SK-N-SH (cell line): ENCODE data around the gene KIF6. TPM values are rescaled to one million over a fixed set of nuclear protein-coding genes. Genes with fewer than 3 reads are reported as not detected.

ENCODE experiments used
- CTCF ChIA-PET: fragments of 300-600, 350-600 bp; formaldehyde crosslinking; extraction: SDS; loops from one replicate; lab custom pipeline; 2021; lab: Yijun Ruan, JAX
- POLR2A ChIA-PET: fragments of 350-600 bp; sonication (Branson Sonifier 250); formaldehyde crosslinking; extraction: SDS; loops from one replicate; lab custom pipeline; 2020; ENCODE audit warnings: antibody characterized with exemption, inconsistent platforms; lab: Yijun Ruan, JAX
- DNase-seq: peaks from one replicate; pipeline ENCODE4 v3.0.0; 2012
- H2AFZ ChIP-seq: fragments of 200-600 bp; sonication (generic); 2 replicates; pipeline ENCODE4 v1.8.1; 2016; ENCODE audit warnings: antibody characterized with exemption, mild to moderate bottlenecking, low read depth
- H3F3A ChIP-seq: fragments of 200-600 bp; sonication (generic); replicated peaks from 2 replicates; pipeline ENCODE3; 2016; ENCODE audit warnings: antibody characterized with exemption, mild to moderate bottlenecking; ENCODE audit not compliant: insufficient read depth
- H3K27ac ChIP-seq, 2 experiments: fragments of 200-500 bp in 1 of 2; fragments of 200-600 bp in 1 of 2; sonication (Bioruptor generic) in 1 of 2; sonication (generic), shearing (Covaris generic) in 1 of 2; 2 replicates each; pipeline versions ENCODE4 v1.5.1 to v1.6.1; 2014 to 2016; ENCODE audit warnings: low read depth in 2 of 2, inconsistent platforms in 1 of 2, low read length in 1 of 2, mild to moderate bottlenecking in 1 of 2, mixed read lengths in 1 of 2
- H3K27me3 ChIP-seq: fragments of 200-600 bp; sonication (generic), shearing (Covaris generic); 2 replicates; pipeline ENCODE4 v1.6.1; 2016; ENCODE audit warnings: mixed run types; ENCODE audit not compliant: insufficient read depth
- H3K36me3 ChIP-seq, 2 experiments: fragments of 200-500 bp in 1 of 2; fragments of 200-600 bp in 1 of 2; sonication (Bioruptor generic) in 1 of 2; sonication (generic) in 1 of 2; replicated peaks in 1 of 2; 2 replicates each; pipeline versions ENCODE3 to v1.5.1; 2014 to 2016; ENCODE audit warnings: low read length in 1 of 2, mild to moderate bottlenecking in 1 of 2; ENCODE audit not compliant: insufficient read depth in 2 of 2, control insufficient read depth in 1 of 2
- H3K4me1 ChIP-seq, 2 experiments: fragments of 200-500 bp in 1 of 2; fragments of 200-600 bp in 1 of 2; sonication (Bioruptor generic) in 1 of 2; sonication (generic), shearing (Covaris generic) in 1 of 2; 2 replicates each; pipeline versions ENCODE4 v1.5.1 to v1.6.1; 2014 to 2016; ENCODE audit warnings: low read depth in 1 of 2, low read length in 1 of 2, mixed run types in 1 of 2; ENCODE audit not compliant: insufficient read depth in 2 of 2, control insufficient read depth in 1 of 2
- H3K4me2 ChIP-seq: fragments of 200-600 bp; sonication (generic), shearing (Covaris generic); 2 replicates; pipeline ENCODE4 v1.6.1; 2017; ENCODE audit warnings: mixed run types
- H3K4me3 ChIP-seq, 2 experiments: fragments of 200-500 bp in 1 of 2; fragments of 200-600 bp in 1 of 2; sonication (Bioruptor generic) in 1 of 2; sonication (generic), shearing (Covaris generic) in 1 of 2; 2 replicates each; pipeline versions ENCODE4 v1.5.1 to v1.8.1; 2014 to 2016; ENCODE audit warnings: low read depth in 2 of 2, inconsistent platforms in 1 of 2, low read length in 1 of 2, mild to moderate bottlenecking in 1 of 2, mixed read lengths in 1 of 2, moderate library complexity in 1 of 2
- H3K79me2 ChIP-seq: fragments of 200-600 bp; sonication (generic); 2 replicates; pipeline ENCODE4 v1.8.1; 2017; ENCODE audit warnings: mild to moderate bottlenecking; ENCODE audit not compliant: insufficient read depth
- H3K9ac ChIP-seq: fragments of 200-600 bp; sonication (generic); 2 replicates; pipeline ENCODE4 v1.6.1; 2017; ENCODE audit warnings: mixed run types
- H3K9me2 ChIP-seq: fragments of 200-600 bp; sonication (generic); 2 replicates; pipeline ENCODE4 v1.6.1; 2017; ENCODE audit warnings: mixed run types
- H3K9me3 ChIP-seq: fragments of 200-600 bp; sonication (generic); 2 replicates; pipeline ENCODE4 v1.6.1; 2017; ENCODE audit warnings: mixed run types, mild to moderate bottlenecking, moderate library complexity
- H4K20me1 ChIP-seq: fragments of 200-600 bp; sonication (generic); 2 replicates; pipeline ENCODE4 v1.6.1; 2017; ENCODE audit warnings: mild to moderate bottlenecking, mixed run types; ENCODE audit not compliant: insufficient read depth
- CHD2 ChIP-seq: fragments of 150-350 bp; IDR thresholded peaks from 2 replicates; pipeline ENCODE4 v1.6.1; 2018; ENCODE audit warnings: low read length; ENCODE audit not compliant: partially characterized antibody
- EZH2phosphoT487 ChIP-seq: fragments of 200-600 bp; sonication (generic); IDR thresholded peaks from 2 replicates; pipeline ENCODE4 v1.6.1; 2017; ENCODE audit warnings: low read depth, mixed run types, mild to moderate bottlenecking, antibody characterized with exemption, moderate library complexity, borderline replicate concordance
- FOXJ3 ChIP-seq: sonication (generic); formaldehyde crosslinking; IDR thresholded peaks from 2 replicates; pipeline ENCODE4 v1.5.1; 2020; ENCODE audit warnings: mild to moderate bottlenecking, missing genetic modification reagents
- FOXM1 ChIP-seq: IDR thresholded peaks from 2 replicates; pipeline ENCODE4 v1.4.0; 2012; ENCODE audit warnings: low read depth, mild to moderate bottlenecking
- GABPA ChIP-seq: IDR thresholded peaks from 2 replicates; pipeline ENCODE4 v1.4.0; 2012; ENCODE audit warnings: low read depth, mild to moderate bottlenecking
- MEF2A ChIP-seq: IDR thresholded peaks from 2 replicates; pipeline ENCODE4 v1.4.0; 2012; ENCODE audit warnings: low read depth, borderline replicate concordance
- MXI1 ChIP-seq: IDR thresholded peaks from 2 replicates; pipeline ENCODE4 v1.6.1; 2012; ENCODE audit warnings: mild to moderate bottlenecking, low read depth, low read length, improper control_type of control experiment
- NFIC ChIP-seq: IDR thresholded peaks from 2 replicates; pipeline ENCODE4 v1.4.0; 2012; ENCODE audit warnings: borderline replicate concordance
- NRF1 ChIP-seq: IDR thresholded peaks from 2 replicates; pipeline ENCODE4 v1.6.1; 2012; ENCODE audit warnings: low read depth, mild to moderate bottlenecking, low read length
- RAD21 ChIP-seq: IDR thresholded peaks from 2 replicates; pipeline ENCODE4 v1.6.1; 2012; ENCODE audit warnings: mild to moderate bottlenecking, low read length
- RCOR1 ChIP-seq: fragments of 150-350 bp; IDR thresholded peaks from 2 replicates; pipeline ENCODE4 v1.6.1; 2017; ENCODE audit warnings: antibody characterized with exemption, low read length
- SIN3A ChIP-seq: IDR thresholded peaks from 2 replicates; pipeline ENCODE4 v1.6.1; 2012; ENCODE audit warnings: low read depth, mild to moderate bottlenecking, low read length, moderate library complexity, borderline replicate concordance
- SMC3 ChIP-seq: IDR thresholded peaks from 2 replicates; pipeline ENCODE4 v1.6.1; 2012; ENCODE audit warnings: low read depth, low read length, improper control_type of control experiment
- USF1 ChIP-seq: IDR thresholded peaks from 2 replicates; pipeline ENCODE4 v1.4.0; 2012; ENCODE audit warnings: low read depth, borderline replicate concordance
- USF2 ChIP-seq: fragments of 150-350 bp; IDR thresholded peaks from 2 replicates; pipeline ENCODE4 v1.6.1; 2017; ENCODE audit warnings: antibody characterized with exemption, low read length, low read depth, borderline replicate concordance
- YY1 ChIP-seq: IDR thresholded peaks from 2 replicates; pipeline ENCODE4 v1.4.0; 2012; ENCODE audit warnings: low read depth, mild to moderate bottlenecking
- WGBS: methylation state at CpG from one replicate; pipeline ENCODE4 v1.1.6; 2017; ENCODE audit warnings: low lambda C conversion rate; 5-methylcytosine and 5-hydroxymethylcytosine counted together
- polyA plus RNA-seq, 3 experiments: library from polyadenylated mRNA; depleted of rRNA; stranded (reverse); fragments of >200 nt; gene quantifications; 2 replicates each; pipeline ENCODE4 v1.2.3, GENCODE V29; 2012
- TF ChIP-seq, protein P1 (sequence below): IDR thresholded peaks from 2 replicates; pipeline ENCODE4 v1.4.0; 2012; ENCODE audit warnings: low read depth
- TF ChIP-seq, protein P2 (sequence below): fragments of 150-350 bp; IDR thresholded peaks from 2 replicates; pipeline ENCODE4 v1.6.1; 2016; ENCODE audit warnings: mild to moderate bottlenecking, low read depth, low read length

KIF6 gene
- polyA plus RNA-seq (2012; rRNA removed), result 0.13 and 0.18 TPM in 2 replicates
- 0.13 and 0.30 TPM in 2 replicates for polyA plus RNA-seq (2012; cell fraction: cytosol; rRNA removed)
- polyA plus RNA-seq (2012; cell fraction: nucleus; rRNA removed), result 0.08 and 0.12 TPM in 2 replicates

DNA sequence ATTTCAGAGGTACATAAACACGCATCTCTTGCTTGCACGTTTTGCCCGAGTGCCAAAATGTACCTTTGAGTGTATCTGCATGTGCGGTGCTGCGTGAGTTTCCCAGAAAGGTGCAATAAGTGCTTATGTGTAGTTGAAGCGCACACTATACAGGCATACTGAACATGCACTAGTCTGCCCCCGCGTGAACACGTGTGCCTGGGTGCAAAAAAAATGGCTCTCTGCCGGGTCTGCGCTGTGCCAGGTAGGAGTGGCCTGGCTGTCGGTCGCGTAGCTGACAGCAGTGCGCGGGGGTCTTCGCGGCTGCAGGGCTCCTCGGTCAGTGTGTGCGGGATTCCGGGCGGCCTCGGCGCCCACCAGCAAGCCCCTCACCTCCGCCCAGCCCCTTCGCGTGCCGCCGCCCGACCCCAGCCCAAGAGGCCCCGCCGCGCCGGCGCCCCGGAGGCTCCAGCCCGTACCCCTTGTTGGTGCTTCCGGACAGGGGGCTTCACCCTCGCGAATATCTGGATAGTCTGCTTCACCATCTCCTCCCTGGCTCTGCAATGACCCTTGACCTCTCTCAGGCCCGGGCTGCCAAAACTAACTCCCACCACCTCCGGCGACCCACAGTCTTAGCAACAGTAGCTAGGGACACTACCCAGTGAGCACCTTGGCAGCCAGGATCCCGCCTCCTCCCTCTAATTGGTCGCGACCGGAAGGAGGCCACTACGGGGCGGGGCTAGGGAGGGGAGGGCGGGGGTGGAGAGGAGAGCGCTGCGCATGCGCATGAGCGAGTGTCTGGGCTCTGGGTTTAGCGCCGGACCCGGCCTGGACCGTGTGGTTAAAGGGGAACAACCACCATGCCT is at the start of gene KIF6:
Gene KIF6 (minus strand): TSS at position 622 of the 845 bp plus-strand sequence. CDS start 98 bp downstream, at position 524.
- Histone ChIP-seq H3K4me3 (peak within 1 kb of the TSS; percentile 71 to 77), H2AFZ (peak within 1 kb of the TSS; percentile 94), H3K27me3 (no peaks in the 10 kb centered on the region), H3K4me1 (peaks cover 0 to 7% of the 10 kb centered on the region in 2 experiments; a peak in 2 of 4 replicates), H3K36me3 (no peaks in the 10 kb centered on the region), H3K9me2 (no peaks in the 10 kb centered on the region), H4K20me1 (no peaks in the 10 kb centered on the region)
- peak; percentile 98 for DNase-seq
- POLR2A ChIA-PET, result interaction anchor here (1.4 kb wide), 1 partner anchor 19 kb away, joined by 4 read pairs; no protein-coding TSS in a partner anchor
- WGBS, result 9% methylated on average over 17 of the region's 58 CpGs
- peak; percentile 99 for TF ChIP-seq MXI1
- peak; percentile 23 for TF ChIP-seq CHD2
- TF ChIP-seq EZH2phosphoT487, result no peak
- TF ChIP-seq NRF1, result peak; percentile 87
- TF ChIP-seq, protein P1, sequence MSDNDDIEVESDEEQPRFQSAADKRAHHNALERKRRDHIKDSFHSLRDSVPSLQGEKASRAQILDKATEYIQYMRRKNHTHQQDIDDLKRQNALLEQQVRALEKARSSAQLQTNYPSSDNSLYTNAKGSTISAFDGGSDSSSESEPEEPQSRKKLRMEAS, result peak; percentile 74
- TF ChIP-seq RCOR1, result 0 out of 2 replicates have a peak, but pooled peaks have one; percentile 13
- no peak for TF ChIP-seq FOXJ3 (CRISPR knock-in tag)
- peak; percentile 55; the same call in 1 of the 2 replicates for TF ChIP-seq USF1
- TF ChIP-seq RAD21, result peak; percentile 41
- TF ChIP-seq, all 33 proteins: peak for 7
- CTCF ChIA-PET, result interaction anchor here (1.0 to 1.3 kb wide), 3 partner anchors 12 to 363 kb away, joined by 3 to 4 read pairs (median 4); no protein-coding TSS in a partner anchor
- Histone ChIP-seq H3K9ac (peak within 1 kb of the TSS; percentile 27; the same call in 1 of the 2 replicates), H3K27ac (peak within 1 kb of the TSS in 1 of 2 experiments; percentile 39; a peak in 2 of 4 replicates), H3K79me2 (no peaks in the 10 kb centered on the region), H3K4me2 (peak within 1 kb of the TSS; percentile 95), H3F3A (no peaks in the 10 kb centered on the region), H3K9me3 (no peaks in the 10 kb centered on the region)

DNA sequence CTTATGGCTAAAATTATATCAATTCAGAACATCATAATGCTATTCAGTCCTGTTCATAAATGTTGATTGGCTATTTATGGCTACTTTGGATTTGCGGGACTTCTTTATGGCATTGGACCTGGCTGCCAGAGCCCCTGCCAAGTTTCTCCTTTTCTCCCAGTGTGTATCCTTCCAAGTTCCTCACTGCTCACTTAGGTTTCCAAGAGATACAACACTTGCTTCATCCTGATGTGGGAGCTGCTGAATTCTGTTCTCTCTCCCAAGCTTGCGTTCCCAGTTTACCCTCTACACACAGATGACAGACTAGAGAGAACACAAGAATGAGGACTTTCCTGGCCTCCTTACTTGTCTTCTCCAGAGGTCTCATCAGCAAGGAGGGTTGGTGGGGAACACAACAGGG is 48.6 kb upstream of the KIF6 start:
- H3K27ac ChIP-seq, result no peak overlapping the region
- H3F3A ChIP-seq, result no peaks in the 10 kb centered on the region
- ChIA-PET POLR2A (no interaction called here), CTCF (interaction anchor here (1.1 to 1.2 kb wide), 2 partner anchors 10 to 397 kb away, joined by 3 read pairs; no protein-coding TSS in a partner anchor)
- no peaks in the 10 kb centered on the region for H4K20me1 ChIP-seq
- DNase-seq, result no peak
- no peak overlapping the region for H3K9ac ChIP-seq
- H3K4me1 ChIP-seq, result peaks cover 0 to 12% of the 10 kb centered on the region in 2 experiments; a peak in 1 of 4 replicates
- no peaks in the 10 kb centered on the region for H3K9me2 ChIP-seq
- no peak overlapping the region for H3K4me2 ChIP-seq
- H3K36me3 ChIP-seq, result no peaks in the 10 kb centered on the region
- H2AFZ ChIP-seq, result no peak overlapping the region
- H3K4me3 ChIP-seq, result no peak overlapping the region
- no peaks in the 10 kb centered on the region for H3K27me3 ChIP-seq
- WGBS, result 86% methylated on average over 2 of the region's 2 CpGs
- H3K79me2 ChIP-seq, result no peaks in the 10 kb centered on the region
- no peaks in the 10 kb centered on the region for H3K9me3 ChIP-seq
- TF ChIP-seq USF2 (no peak), GABPA (no peak), NFIC (no peak), CHD2 (no peak), MEF2A (no peak), MXI1 (no peak), YY1 (no peak), SIN3A (no peak), SMC3 (no peak), FOXM1 (no peak)
- TF ChIP-seq, protein P2, sequence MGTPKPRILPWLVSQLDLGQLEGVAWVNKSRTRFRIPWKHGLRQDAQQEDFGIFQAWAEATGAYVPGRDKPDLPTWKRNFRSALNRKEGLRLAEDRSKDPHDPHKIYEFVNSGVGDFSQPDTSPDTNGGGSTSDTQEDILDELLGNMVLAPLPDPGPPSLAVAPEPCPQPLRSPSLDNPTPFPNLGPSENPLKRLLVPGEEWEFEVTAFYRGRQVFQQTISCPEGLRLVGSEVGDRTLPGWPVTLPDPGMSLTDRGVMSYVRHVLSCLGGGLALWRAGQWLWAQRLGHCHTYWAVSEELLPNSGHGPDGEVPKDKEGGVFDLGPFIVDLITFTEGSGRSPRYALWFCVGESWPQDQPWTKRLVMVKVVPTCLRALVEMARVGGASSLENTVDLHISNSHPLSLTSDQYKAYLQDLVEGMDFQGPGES, result no peak
